Activated CD4-positive, alpha-beta T cell treated with anti-CD3 and anti-CD28 coated beads for 36 hours (primary cell): Measurements from ENCODE around the gene PCCA. TPM values are rescaled to one million over a fixed set of nuclear protein-coding genes. Genes with fewer than 3 reads are reported as not detected.
A peak's percentile ranks its signal among the peaks of the same experiment; 100 is the strongest.
"Not testable (repeated sequence)": the region's sequence is repeated elsewhere in the genome, so short reads cannot be mapped to it uniquely, and the experiment has no call there.

ENCODE experiments used
- ATAC-seq: fragments of 200-7000 bp; cut with Tn5 transposase; one replicate; pipeline ENCODE4 v1.10.0; 2021; ENCODE audit warnings: mild to moderate bottlenecking, moderate library complexity
- CTCF ChIA-PET: fragments of 350-600 bp; sonication (Branson Sonifier 250); formaldehyde crosslinking; loops from one replicate; lab custom pipeline; 2021; ENCODE audit warnings: antibody characterized with exemption; lab: Charles Lee
- POLR2A ChIA-PET: fragments of 350-600 bp; sonication (Branson Sonifier 250); formaldehyde crosslinking; loops from one replicate; lab custom pipeline; 2021; ENCODE audit warnings: antibody characterized with exemption, inconsistent platforms; lab: Charles Lee
- DNase-seq: peaks from one replicate; pipeline ENCODE4 v3.0.0-alpha.2; 2020
- H3K27ac Mint-ChIP-seq: one replicate; pipeline ENCODE4 v1.8.0; 2021; ENCODE audit warnings: mixed read lengths
- H3K27me3 Mint-ChIP-seq: one replicate; pipeline ENCODE4 v1.8.0; 2021; ENCODE audit warnings: mixed read lengths
- H3K36me3 Mint-ChIP-seq: one replicate; pipeline ENCODE4 v1.8.0; 2021; ENCODE audit warnings: low read depth, mixed read lengths
- H3K4me1 Mint-ChIP-seq: one replicate; pipeline ENCODE4 v1.8.0; 2021; ENCODE audit warnings: mixed read lengths
- H3K4me3 Mint-ChIP-seq: one replicate; pipeline ENCODE4 v1.8.0; 2021; ENCODE audit warnings: mild to moderate bottlenecking, moderate library complexity, mixed read lengths
- H3K9me3 Mint-ChIP-seq: one replicate; pipeline ENCODE4 v1.8.0; 2021; ENCODE audit warnings: low read depth, mixed read lengths
- intact Hi-C, 2 experiments: fragments of 100-400 bp; cut with DNase I in 1 of 2; cut with micrococcal nuclease in 1 of 2; formaldehyde crosslinking; loops; one replicate each; pipeline versions ENCODE4 v1.14.2 to v1.15.1; 2022 to 2024; cut with DNase I, micrococcal nuclease
- total RNA-seq, 2 experiments: library from RNA; stranded (reverse); gene quantifications; one replicate each; pipeline ENCODE4 v1.2.3, GENCODE V29; 2021

The PCCA gene
- total RNA-seq, 2 experiments from 2014 or later: 5.8 to 7.3 TPM

DNA sequence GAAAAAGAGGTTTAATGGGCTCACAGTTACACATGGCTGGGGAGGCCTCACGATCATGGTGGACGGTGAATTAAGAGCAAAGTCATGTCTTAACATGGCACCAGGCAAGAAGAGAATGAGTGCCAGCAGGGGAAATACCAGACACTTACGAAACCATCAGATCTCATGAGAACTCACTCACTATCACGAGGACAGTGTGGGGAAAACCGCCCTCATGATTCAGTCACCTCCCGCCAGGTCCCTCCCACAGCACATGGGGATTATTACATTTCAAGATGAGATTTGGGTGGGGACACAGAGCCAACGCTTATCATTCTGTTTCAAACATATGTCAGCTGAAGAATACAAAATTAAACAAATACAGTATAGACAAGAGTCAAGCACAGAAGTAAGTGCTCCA, 165.1 kb downstream of the PCCA start:
- intact Hi-C loops: no loop called here
- POLR2A ChIA-PET: no interaction called here
- ATAC-seq: no peak
- DNase-seq: peak; percentile 7
- H3K27me3 Mint-ChIP-seq: no peaks in the 10 kb centered on the region
- H3K9me3 Mint-ChIP-seq: no peaks in the 10 kb centered on the region
- H3K4me3 Mint-ChIP-seq: no peak overlapping the region
- no peak overlapping the region for H3K27ac Mint-ChIP-seq
- peaks cover 2% of the 10 kb centered on the region for H3K36me3 Mint-ChIP-seq
- CTCF ChIA-PET: no interaction called here
- H3K4me1 Mint-ChIP-seq: no peaks in the 10 kb centered on the region

DNA sequence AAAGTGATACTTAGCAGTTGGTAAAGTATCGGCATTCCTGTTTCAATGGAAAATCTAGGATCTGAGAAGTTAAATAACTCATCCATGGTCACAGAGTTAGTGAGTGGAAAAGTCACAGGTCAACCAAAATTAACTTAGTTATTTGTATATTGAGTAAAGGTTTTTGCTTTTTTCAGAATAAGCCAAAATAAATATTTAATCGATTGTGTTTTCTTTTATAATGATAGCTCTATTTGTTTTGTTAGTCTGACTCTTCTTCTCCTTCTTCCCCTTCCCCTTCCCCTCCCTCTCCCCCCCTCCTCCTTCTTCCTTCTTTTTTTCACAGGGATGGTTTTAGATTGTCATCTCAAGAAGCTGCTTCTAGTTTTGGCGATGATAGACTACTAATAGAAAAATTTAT, 173.5 kb downstream of the PCCA start:
- ChIA-PET CTCF (no interaction called here), POLR2A (no interaction called here)
- no peak for ATAC-seq
- Mint-ChIP-seq H3K4me1 (no peaks in the 10 kb centered on the region), H3K4me3 (no peak overlapping the region), H3K27me3 (no peaks in the 10 kb centered on the region), H3K36me3 (no peaks in the 10 kb centered on the region), H3K27ac (no peak overlapping the region), H3K9me3 (no peaks in the 10 kb centered on the region)
- intact Hi-C loops: no loop called here
- DNase-seq: no peak

DNA sequence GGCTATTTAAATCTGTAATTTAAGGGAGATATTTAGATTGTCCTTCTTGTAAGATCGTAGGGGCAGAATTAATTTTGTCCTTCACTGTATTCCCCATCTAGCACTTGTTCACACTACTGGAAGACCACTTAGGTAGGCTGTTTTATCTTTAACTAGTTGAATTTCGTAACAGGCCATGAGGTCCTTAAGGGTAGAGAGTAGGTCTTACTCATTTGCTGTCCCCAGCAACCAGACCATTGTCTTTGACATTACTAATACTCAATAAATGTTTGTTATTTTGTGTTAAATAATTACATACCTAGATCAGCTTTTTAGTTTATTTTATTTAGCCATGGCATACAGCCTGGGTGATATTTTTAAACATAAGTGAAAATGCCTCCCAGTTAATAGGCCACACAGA, 177.1 kb downstream of the PCCA start:
- Mint-ChIP-seq H3K9me3 (no peaks in the 10 kb centered on the region), H3K4me1 (no peaks in the 10 kb centered on the region), H3K27ac (no peak overlapping the region), H3K4me3 (no peak overlapping the region), H3K27me3 (no peaks in the 10 kb centered on the region), H3K36me3 (peaks cover 1% of the 10 kb centered on the region)
- DNase-seq: no peak
- ChIA-PET CTCF (no interaction called here), POLR2A (no interaction called here)
- intact Hi-C loops: no loop called here
- no peak for ATAC-seq

DNA sequence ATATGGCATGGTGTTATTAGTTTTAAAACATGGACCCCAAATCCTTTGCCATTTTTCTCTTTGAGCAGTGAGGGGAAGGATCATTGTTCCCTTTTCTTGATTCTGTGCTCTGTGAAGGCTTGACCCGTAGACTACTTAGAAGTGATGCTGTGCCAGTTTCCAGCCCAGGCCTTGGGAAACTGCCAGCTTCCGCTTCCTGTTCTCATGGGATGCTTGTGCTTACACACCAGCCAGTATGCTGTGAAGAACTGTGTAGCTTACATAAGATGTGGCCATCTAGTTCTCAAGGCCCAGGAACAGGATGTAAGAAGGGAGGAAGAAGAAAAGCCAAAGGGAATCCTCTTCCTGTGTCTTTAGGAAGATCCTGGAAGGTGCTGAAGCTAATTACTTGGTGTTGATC, 180.9 kb downstream of the PCCA start:
- Mint-ChIP-seq H3K4me1 (no peaks in the 10 kb centered on the region), H3K27ac (no peak overlapping the region), H3K27me3 (no peaks in the 10 kb centered on the region), H3K9me3 (no peaks in the 10 kb centered on the region), H3K36me3 (peaks cover 1% of the 10 kb centered on the region), H3K4me3 (no peak overlapping the region)
- ChIA-PET POLR2A (no interaction called here), CTCF (interaction anchor here (0.6 kb wide), 1 partner anchor 38 kb away, joined by 3 read pairs; no protein-coding TSS in a partner anchor)
- ATAC-seq (no peak), DNase-seq (no peak)
- intact Hi-C loops: no loop called here

DNA sequence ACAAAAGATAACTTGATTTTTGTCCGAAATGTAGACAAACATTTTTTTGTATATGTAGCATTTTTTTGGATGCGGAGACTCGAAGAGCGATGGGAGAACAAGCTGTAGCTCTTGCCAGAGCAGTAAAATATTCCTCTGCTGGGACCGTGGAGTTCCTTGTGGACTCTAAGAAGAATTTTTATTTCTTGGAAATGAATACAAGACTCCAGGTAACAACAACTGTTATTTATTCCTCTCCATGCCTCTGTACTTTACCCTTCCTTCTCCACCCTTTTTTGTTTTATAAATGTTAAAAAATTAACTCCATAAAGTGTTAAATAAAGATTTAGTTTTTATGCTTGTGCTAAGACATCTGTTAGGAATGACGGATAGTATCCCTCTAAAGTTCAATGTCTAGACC, 184.2 kb downstream of the PCCA start:
- H3K27ac Mint-ChIP-seq: no peak overlapping the region
- intact Hi-C loops: no loop called here
- H3K36me3 Mint-ChIP-seq: peaks cover 1% of the 10 kb centered on the region
- no peaks in the 10 kb centered on the region for H3K4me1 Mint-ChIP-seq
- DNase-seq: no peak
- ATAC-seq: no peak
- POLR2A ChIA-PET: no interaction called here
- CTCF ChIA-PET: no interaction called here
- H3K27me3 Mint-ChIP-seq: no peaks in the 10 kb centered on the region
- no peak overlapping the region for H3K4me3 Mint-ChIP-seq
- no peaks in the 10 kb centered on the region for H3K9me3 Mint-ChIP-seq

DNA sequence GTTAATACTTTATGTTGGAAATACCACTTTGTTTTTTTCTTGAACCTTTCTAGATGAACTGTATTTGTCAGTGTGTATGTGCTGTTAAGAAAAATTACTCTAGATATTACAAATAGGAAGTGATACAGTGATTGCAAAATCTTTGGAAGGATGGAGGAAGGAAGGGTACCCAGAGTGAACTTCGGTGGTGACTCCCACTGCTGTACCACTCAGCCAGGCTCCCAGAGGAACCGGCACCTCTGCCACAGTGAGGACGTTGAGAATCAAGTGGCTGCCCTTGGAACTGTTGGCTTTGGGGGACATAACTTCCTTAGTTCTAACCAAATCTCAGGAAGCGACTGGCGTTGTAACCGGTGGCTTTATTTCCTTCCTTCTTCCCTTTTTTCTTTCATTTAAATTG, 184.7 kb downstream of the PCCA start:
- intact Hi-C loops: no loop called here
- POLR2A ChIA-PET: no interaction called here
- CTCF ChIA-PET: interaction anchor here (0.6 kb wide), 1 partner anchor 613 kb away, joined by 3 read pairs; no protein-coding TSS in a partner anchor
- Mint-ChIP-seq H3K36me3 (peaks cover under 1% of the 10 kb centered on the region), H3K4me3 (no peak overlapping the region), H3K4me1 (no peaks in the 10 kb centered on the region), H3K9me3 (no peaks in the 10 kb centered on the region), H3K27ac (no peak overlapping the region), H3K27me3 (no peaks in the 10 kb centered on the region)
- no peak for ATAC-seq
- DNase-seq: no peak

DNA sequence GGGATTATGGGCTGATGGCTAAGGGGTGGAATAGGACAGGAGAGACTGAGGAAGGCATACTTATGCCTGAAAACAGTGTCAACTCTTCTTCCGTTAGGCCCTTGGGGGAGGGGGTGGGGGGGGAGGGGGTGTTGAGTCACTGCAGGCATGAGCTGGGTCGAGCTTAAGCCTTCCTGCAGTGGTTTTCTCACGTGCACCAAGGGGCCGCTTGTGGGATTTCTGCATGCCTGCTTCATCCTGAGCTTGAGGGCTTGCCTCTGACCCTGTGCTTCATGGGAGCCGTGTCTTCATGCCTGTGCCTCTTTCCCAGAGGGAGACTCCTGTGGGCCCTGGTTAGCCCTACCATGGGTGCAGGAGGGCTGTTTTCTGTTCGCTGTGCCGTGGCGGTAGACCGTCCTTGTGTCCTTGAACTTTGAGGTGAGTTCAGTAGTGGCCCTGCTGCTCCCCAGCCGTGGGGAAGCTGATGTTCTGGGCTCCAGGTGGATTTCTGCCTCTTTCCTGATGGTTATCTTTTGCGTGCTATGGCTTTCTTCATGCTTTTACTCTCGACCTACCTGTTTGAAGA, 186.1 kb downstream of the PCCA start:
- DNase-seq: no peak
- ChIA-PET POLR2A (no interaction called here), CTCF (no interaction called here)
- Mint-ChIP-seq H3K4me3 (no peak overlapping the region), H3K4me1 (no peaks in the 10 kb centered on the region), H3K9me3 (no peaks in the 10 kb centered on the region), H3K27ac (no peak overlapping the region), H3K36me3 (no peaks in the 10 kb centered on the region), H3K27me3 (no peaks in the 10 kb centered on the region)
- intact Hi-C loops: no loop called here
- no peak for ATAC-seq

DNA sequence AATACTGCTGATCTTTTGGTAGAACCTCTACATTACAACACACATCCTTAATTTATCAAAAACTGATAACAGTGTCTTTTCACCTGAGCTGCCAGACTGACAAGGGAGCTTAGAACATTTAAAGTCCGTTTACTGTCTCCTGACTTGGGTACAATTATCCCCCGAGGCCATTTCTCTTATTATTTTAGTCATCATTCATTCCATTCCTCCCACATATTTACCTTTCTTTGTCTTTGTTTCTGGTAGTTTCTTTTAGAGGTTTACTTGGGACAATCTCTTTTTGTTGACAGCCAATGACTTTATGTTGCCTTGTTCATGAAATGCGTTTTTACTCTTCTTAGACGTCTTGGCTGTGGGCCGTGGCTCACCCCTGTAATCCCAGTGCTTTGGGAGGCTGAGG, 186.9 kb downstream of the PCCA start:
- intact Hi-C loops: no loop called here
- POLR2A ChIA-PET: no interaction called here

DNA sequence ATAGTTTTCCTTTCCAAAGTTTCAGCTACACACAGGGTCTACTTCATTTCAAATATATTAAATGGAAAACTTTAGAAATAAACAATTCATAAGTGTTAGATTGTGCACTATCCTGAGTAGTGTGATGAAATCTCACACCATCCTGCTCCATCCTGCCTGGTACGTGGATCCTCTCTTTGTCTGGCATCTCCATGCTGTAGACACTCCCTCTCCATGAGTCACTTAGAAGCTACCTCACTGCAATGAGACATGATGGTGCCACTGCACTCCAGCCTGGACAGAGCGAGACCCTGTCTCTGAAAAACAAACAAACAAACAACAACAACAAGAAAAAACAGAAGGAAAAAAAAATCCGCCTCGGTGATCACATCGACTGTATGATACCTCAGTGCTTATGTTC, 191.8 kb downstream of the PCCA start:
- no peak overlapping the region for H3K4me3 Mint-ChIP-seq
- no peak overlapping the region for H3K27ac Mint-ChIP-seq
- intact Hi-C loops: no loop called here
- H3K27me3 Mint-ChIP-seq: no peaks in the 10 kb centered on the region
- H3K9me3 Mint-ChIP-seq: no peaks in the 10 kb centered on the region
- DNase-seq (no peak), ATAC-seq (no peak)
- H3K4me1 Mint-ChIP-seq: no peaks in the 10 kb centered on the region
- ChIA-PET CTCF (interaction anchor here (0.7 kb wide), 1 partner anchor 1725 kb away, joined by 3 read pairs; no protein-coding TSS in a partner anchor), POLR2A (no interaction called here)
- H3K36me3 Mint-ChIP-seq: no peaks in the 10 kb centered on the region

More for the DNA sequence above, 186.9 kb downstream of the PCCA start:
- DNase-seq: no peak
- H3K9me3 Mint-ChIP-seq: no peaks in the 10 kb centered on the region
- no peaks in the 10 kb centered on the region for H3K27me3 Mint-ChIP-seq
- no peaks in the 10 kb centered on the region for H3K4me1 Mint-ChIP-seq
- H3K4me3 Mint-ChIP-seq: no peak overlapping the region
- CTCF ChIA-PET: no interaction called here
- H3K27ac Mint-ChIP-seq: no peak overlapping the region
- no peaks in the 10 kb centered on the region for H3K36me3 Mint-ChIP-seq
- no peak for ATAC-seq

DNA sequence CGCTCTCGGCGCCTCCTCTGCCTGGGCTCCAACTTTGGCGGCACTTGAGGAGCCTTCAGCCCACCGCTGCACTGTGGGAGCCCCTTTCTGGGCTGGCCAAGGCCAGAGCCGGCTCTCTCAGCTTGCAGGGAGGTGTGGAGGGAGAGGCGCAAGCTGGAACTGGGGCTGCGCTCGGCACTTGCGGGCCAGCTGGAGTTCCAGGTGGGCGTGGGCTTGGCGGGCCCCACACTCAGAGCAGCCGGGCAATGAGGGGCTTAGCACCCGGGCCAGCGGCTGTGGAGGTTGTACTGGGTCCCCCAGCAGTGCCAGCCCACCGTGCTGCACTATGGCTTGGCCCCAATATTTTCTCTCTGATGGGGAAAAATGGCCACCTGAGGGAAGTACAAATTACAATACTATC, 193.4 kb downstream of the PCCA start:
- ATAC-seq, H3K9me3 Mint-ChIP-seq, H3K4me3 Mint-ChIP-seq, H3K4me1 Mint-ChIP-seq, DNase-seq, POLR2A ChIA-PET, intact Hi-C loops, H3K27ac Mint-ChIP-seq, H3K27me3 Mint-ChIP-seq, H3K36me3 Mint-ChIP-seq: not testable (repeated sequence)
- CTCF ChIA-PET: interaction anchor here (1.2 kb wide), 1 partner anchor 209 kb away, joined by 3 read pairs; no protein-coding TSS in a partner anchor

DNA sequence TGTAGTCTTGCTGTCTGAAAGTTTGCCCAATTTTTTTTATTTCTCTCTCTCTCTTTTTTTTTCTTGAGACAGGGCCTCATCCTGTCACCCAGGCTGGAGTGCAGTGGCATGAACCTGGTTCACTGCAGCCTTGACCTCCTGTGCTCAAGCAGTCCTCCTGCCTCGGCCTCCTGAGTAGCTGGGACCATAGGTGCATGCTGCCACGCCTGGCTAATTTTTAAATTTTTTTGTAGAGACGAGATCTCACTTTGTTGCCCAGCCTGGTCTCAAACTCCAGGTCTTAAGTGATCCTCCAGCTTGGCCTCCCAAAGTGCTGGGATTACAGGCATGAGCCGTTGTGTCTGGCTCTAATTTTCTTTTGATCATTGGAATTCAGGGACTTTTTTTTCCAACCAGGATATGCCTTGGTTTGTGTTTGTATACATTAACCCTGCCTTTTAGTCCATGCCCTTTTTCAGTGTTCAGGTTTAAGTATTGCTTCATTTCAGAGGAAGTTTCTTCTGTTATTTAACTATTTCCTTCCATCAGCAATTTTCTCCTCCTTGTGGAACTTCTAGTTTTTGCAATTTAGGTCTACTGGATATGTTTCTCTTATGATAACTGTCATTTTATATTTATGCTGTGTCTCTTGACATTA, 201.4 kb downstream of the PCCA start:
- Mint-ChIP-seq H3K27ac (no peak overlapping the region), H3K36me3 (no peaks in the 10 kb centered on the region), H3K4me3 (no peak overlapping the region), H3K9me3 (no peaks in the 10 kb centered on the region), H3K4me1 (no peaks in the 10 kb centered on the region), H3K27me3 (no peaks in the 10 kb centered on the region)
- POLR2A ChIA-PET: no interaction called here
- no peak for ATAC-seq
- intact Hi-C loops: no loop called here
- CTCF ChIA-PET: interaction anchor here (0.6 kb wide), 1 partner anchor 348 kb away, joined by 3 read pairs; no protein-coding TSS in a partner anchor
- no peak for DNase-seq

DNA sequence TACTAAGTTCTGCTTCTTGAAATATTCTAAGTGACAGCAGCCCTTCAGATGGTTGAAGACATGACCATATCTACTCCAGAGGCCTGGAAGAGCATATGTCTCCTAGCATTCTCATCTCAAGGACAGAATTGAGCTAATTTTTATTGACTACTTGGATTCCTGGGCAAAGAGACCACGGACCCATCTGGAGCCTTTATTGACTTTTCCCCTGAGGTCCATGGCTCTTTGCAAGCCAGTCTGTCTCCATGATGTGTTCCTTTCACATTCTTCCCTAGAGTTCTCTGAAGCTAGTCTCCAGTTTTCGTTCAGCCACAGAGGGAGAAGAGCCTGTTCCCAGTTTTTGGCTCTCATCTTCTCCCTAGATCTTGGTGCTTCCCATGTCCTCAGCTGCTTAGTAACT, 202.7 kb downstream of the PCCA start:
- ATAC-seq (no peak), DNase-seq (no peak)
- CTCF ChIA-PET: interaction anchor here (0.8 to 1.3 kb wide), 2 partner anchors 10 to 67 kb away, joined by 3 to 4 read pairs; no protein-coding TSS in a partner anchor
- intact Hi-C loops: no loop called here
- H3K36me3 Mint-ChIP-seq: no peaks in the 10 kb centered on the region
- H3K27me3 Mint-ChIP-seq: no peaks in the 10 kb centered on the region
- no peaks in the 10 kb centered on the region for H3K9me3 Mint-ChIP-seq
- H3K4me1 Mint-ChIP-seq: no peaks in the 10 kb centered on the region
- POLR2A ChIA-PET: no interaction called here
- H3K27ac Mint-ChIP-seq: no peak overlapping the region
- H3K4me3 Mint-ChIP-seq: no peak overlapping the region
